A549 (cell line): ENCODE results near the gene TAF10. TPM values are rescaled to one million over a fixed set of nuclear protein-coding genes. Genes with fewer than 3 reads are reported as not detected.

ENCODE experiments used
- ATAC-seq, 2 experiments: fragments of 200-7000 bp in 1 of 2; fragments of >200 bp in 1 of 2; cut with Nextera tagmentation in 1 of 2; cut with Tn5 transposase in 1 of 2; 3 replicates each; pipeline versions ENCODE4 v1.8.0 to v1.9.1; 2018 to 2020; ENCODE audit warnings: mild to moderate bottlenecking in 1 of 2, moderate library complexity in 1 of 2
- CTCF ChIA-PET: fragments of 300-600 bp; sonication (Branson Sonifier 250); formaldehyde crosslinking; extraction: SDS; loops from one replicate; lab custom pipeline; 2021; ENCODE audit warnings: antibody characterized with exemption, inconsistent platforms; lab: Yijun Ruan, JAX
- POLR2A ChIA-PET: fragments of 350-600 bp; formaldehyde crosslinking; extraction: SDS; loops from one replicate; lab custom pipeline; 2021; ENCODE audit warnings: antibody characterized with exemption, inconsistent platforms; lab: Yijun Ruan, JAX
- DNase-seq, 2 experiments: peaks; one replicate each; pipeline versions ENCODE4 v3.0.0 to v3.0.0-alpha.2; 2011 to 2016; ENCODE audit warnings: low read depth in 1 of 2, low spot score in 1 of 2
- FAIRE-seq: peaks from 2 replicates; lab custom pipeline; 2011; peaks lifted over from hg19 to GRCh38; lab: Jason Lieb, UNC
- H3K27ac ChIP-seq, 2 experiments: fragments of >200 bp; sonication (Bioruptor Twin); formaldehyde crosslinking; 3 replicates each; pipeline ENCODE4 v1.5.1; 2016 to 2017
- H3K4me1 ChIP-seq: fragments of >200 bp; sonication (Bioruptor Twin); formaldehyde crosslinking; 3 replicates; pipeline ENCODE4 v1.6.1; 2016
- H3K4me2 ChIP-seq: fragments of >200 bp; sonication (Bioruptor Twin); formaldehyde crosslinking; 3 replicates; pipeline ENCODE4 v1.6.1; 2016
- H3K4me3 ChIP-seq: fragments of >200 bp; sonication (Bioruptor Twin); formaldehyde crosslinking; 3 replicates; pipeline ENCODE4 v1.5.1; 2016
- H3K9me3 ChIP-seq: fragments of >200 bp; sonication (Bioruptor Twin); formaldehyde crosslinking; 3 replicates; pipeline ENCODE4 v1.6.1; 2016
- E2F6 ChIP-seq: IDR thresholded peaks from 2 replicates; pipeline ENCODE4 v1.6.1; 2012; ENCODE audit warnings: low read depth, borderline replicate concordance
- EHF ChIP-seq: fragments of 250-450 bp; sonication (Bioruptor Pico); IDR thresholded peaks from 2 replicates; pipeline ENCODE4 v1.5.0; 2020; ENCODE audit warnings: mild to moderate bottlenecking
- EHMT2 ChIP-seq: fragments of 200-600 bp; sonication (generic); IDR thresholded peaks from 2 replicates; pipeline ENCODE4 v1.6.1; 2016; ENCODE audit warnings: antibody characterized with exemption, low read depth, mild to moderate bottlenecking, moderate library complexity
- ESRRA ChIP-seq: fragments of 150-350 bp; IDR thresholded peaks from 2 replicates; pipeline ENCODE4 v1.6.1; 2014; ENCODE audit warnings: mild to moderate bottlenecking, low read length, borderline replicate concordance
- FOSB ChIP-seq: fragments of 250-450 bp; sonication (Bioruptor Pico); IDR thresholded peaks from 2 replicates; pipeline ENCODE4 v1.5.0; 2020; ENCODE audit warnings: mild to moderate bottlenecking, moderate library complexity
- GATA3 ChIP-seq: IDR thresholded peaks from 2 replicates; pipeline ENCODE4 v1.6.1; 2012; ENCODE audit warnings: borderline replicate concordance
- HDAC2 ChIP-seq: fragments of 200-600 bp; sonication (generic); IDR thresholded peaks from 2 replicates; pipeline ENCODE4 v1.6.1; 2016
- HOXB13 ChIP-seq: fragments of 250-450 bp; sonication (Bioruptor Pico); IDR thresholded peaks from 2 replicates; pipeline ENCODE4 v1.5.0; 2020; ENCODE audit warnings: low read depth, mild to moderate bottlenecking, moderate library complexity
- KDM5A ChIP-seq: fragments of 200-600 bp; sonication (generic); IDR thresholded peaks from 2 replicates; pipeline ENCODE4 v1.6.1; 2016; ENCODE audit warnings: antibody characterized with exemption, mild to moderate bottlenecking
- MAZ ChIP-seq: fragments of 150-350 bp; IDR thresholded peaks from 2 replicates; pipeline ENCODE4 v1.6.1; 2014; ENCODE audit warnings: antibody characterized with exemption, low read depth, low read length, borderline replicate concordance
- MYC ChIP-seq: IDR thresholded peaks from 2 replicates; pipeline ENCODE4 v1.6.1; 2012; ENCODE audit warnings: mild to moderate bottlenecking, inconsistent platforms, low read length, improper control_type of control experiment, borderline replicate concordance
- POLR2AphosphoS2 ChIP-seq: conservative IDR thresholded peaks from 2 replicates; pipeline ENCODE4 v1.6.1; 2012; ENCODE audit warnings: low read length, improper control_type of control experiment, inconsistent platforms
- RCOR1 ChIP-seq: fragments of 150-350 bp; IDR thresholded peaks from 2 replicates; pipeline ENCODE4 v1.6.1; 2014; ENCODE audit warnings: antibody characterized with exemption, low read length, low read depth
- RFX5 ChIP-seq: fragments of 450-650 bp; IDR thresholded peaks from 2 replicates; pipeline ENCODE4 v1.7.1; 2014; ENCODE audit warnings: antibody characterized with exemption, mild to moderate bottlenecking, moderate library complexity
- SMC3 ChIP-seq: fragments of >200 bp; sonication (Bioruptor Twin); formaldehyde crosslinking; IDR thresholded peaks from 3 replicates; pipeline ENCODE4 v1.6.1; 2018; ENCODE audit warnings: inconsistent platforms
- TFCP2L1 ChIP-seq: fragments of 250-450 bp; sonication (Bioruptor Pico); IDR thresholded peaks from 2 replicates; pipeline ENCODE4 v1.5.0; 2021; ENCODE audit warnings: mild to moderate bottlenecking
- TP53 ChIP-seq: fragments of 250-450 bp; sonication (Bioruptor Pico); IDR thresholded peaks from 2 replicates; pipeline ENCODE4 v1.5.0; 2021; ENCODE audit warnings: mild to moderate bottlenecking, moderate library complexity
- ZC3H11A ChIP-seq: fragments of 450-650 bp; IDR thresholded peaks from 2 replicates; pipeline ENCODE4 v1.6.1; 2014; ENCODE audit warnings: antibody characterized with exemption, mild to moderate bottlenecking
- ZFP36 ChIP-seq: fragments of 450-650 bp; IDR thresholded peaks from 2 replicates; pipeline ENCODE4 v1.6.1; 2014; ENCODE audit warnings: borderline replicate concordance; ENCODE audit not compliant: partially characterized antibody
- ZNF302 ChIP-seq: fragments of 250-450 bp; sonication (Bioruptor Pico); IDR thresholded peaks from 2 replicates; pipeline ENCODE4 v1.9.0; 2021; ENCODE audit warnings: inconsistent platforms, mild to moderate bottlenecking, moderate library complexity
- ZSCAN20 ChIP-seq: fragments of 250-450 bp; sonication (Bioruptor Pico); IDR thresholded peaks from 2 replicates; pipeline ENCODE4 v1.8.0; 2022; ENCODE audit warnings: mild to moderate bottlenecking, moderate library complexity
- WGBS: methylation state at CpG from one replicate; pipeline ENCODE4 v1.1.6; 2017; ENCODE audit errors: missing lambda C conversion rate; 5-methylcytosine and 5-hydroxymethylcytosine counted together
- polyA plus RNA-seq, 4 experiments: library from polyadenylated mRNA; depleted of rRNA in 3 of 4; stranded (reverse); fragments of >200 nt; fragmentation: RNase III in 1 of 4; extraction: RNeasy Plus Mini Kit Qiagen cat#74134 plus additional on column Dnase treatment in 1 of 4; gene quantifications; 2 replicates in 3 of 4; 3 replicates in 1 of 4; pipeline ENCODE4 v1.2.3, GENCODE V29; 2011 to 2017
- TF ChIP-seq, protein P1 (sequence below): fragments of >200 bp; sonication (Bioruptor Twin); formaldehyde crosslinking; IDR thresholded peaks from 2 replicates; pipeline ENCODE4 v1.6.1; 2016
- TF ChIP-seq, protein P2 (sequence below): fragments of 250-450 bp; sonication (Bioruptor Pico); IDR thresholded peaks from 2 replicates; pipeline ENCODE4 v1.5.0; 2020; ENCODE audit warnings: low read depth, mild to moderate bottlenecking, moderate library complexity
- TF ChIP-seq, protein P3 (sequence below): IDR thresholded peaks from 2 replicates; pipeline ENCODE4 v1.6.1; 2012
- TF ChIP-seq, protein P4 (sequence below): IDR thresholded peaks from 2 replicates; pipeline ENCODE4 v1.6.1; 2012
- TF ChIP-seq, protein P5 (sequence below): fragments of 250-450 bp; sonication (Bioruptor Pico); IDR thresholded peaks from 2 replicates; pipeline ENCODE4 v1.5.0; 2021; ENCODE audit warnings: mild to moderate bottlenecking, moderate library complexity, borderline replicate concordance

TAF10 gene
- polyA plus RNA-seq, 2 of the 4 experiments (the other 2 are of a cell fraction) = 135 to 174 TPM

GRCh38 chr11:6606471-6607189, 5.4 kb downstream of the TAF10 start (continued):
- TF ChIP-seq EHF (CRISPR knock-in tag) (no peak), MAZ (no peak), ZFP36 (no peak), TFCP2L1 (CRISPR knock-in tag) (no peak), POLR2AphosphoS2 (0 out of 2 replicates have a peak, but pooled peaks have one; percentile 41), SMC3 (no peak), RFX5 (no peak), MYC (no peak), FOSB (no peak), EHMT2 (no peak), ZNF302 (CRISPR knock-in tag) (no peak), RCOR1 (no peak), TP53 (CRISPR knock-in tag) (no peak), E2F6 (no peak)
- TF ChIP-seq, protein P1, sequence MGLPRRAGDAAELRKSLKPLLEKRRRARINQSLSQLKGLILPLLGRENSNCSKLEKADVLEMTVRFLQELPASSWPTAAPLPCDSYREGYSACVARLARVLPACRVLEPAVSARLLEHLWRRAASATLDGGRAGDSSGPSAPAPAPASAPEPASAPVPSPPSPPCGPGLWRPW = no peak
- TF ChIP-seq, protein P2, sequence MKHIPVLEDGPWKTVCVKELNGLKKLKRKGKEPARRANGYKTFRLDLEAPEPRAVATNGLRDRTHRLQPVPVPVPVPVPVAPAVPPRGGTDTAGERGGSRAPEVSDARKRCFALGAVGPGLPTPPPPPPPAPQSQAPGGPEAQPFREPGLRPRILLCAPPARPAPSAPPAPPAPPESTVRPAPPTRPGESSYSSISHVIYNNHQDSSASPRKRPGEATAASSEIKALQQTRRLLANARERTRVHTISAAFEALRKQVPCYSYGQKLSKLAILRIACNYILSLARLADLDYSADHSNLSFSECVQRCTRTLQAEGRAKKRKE = no peak
- TF ChIP-seq, protein P3, sequence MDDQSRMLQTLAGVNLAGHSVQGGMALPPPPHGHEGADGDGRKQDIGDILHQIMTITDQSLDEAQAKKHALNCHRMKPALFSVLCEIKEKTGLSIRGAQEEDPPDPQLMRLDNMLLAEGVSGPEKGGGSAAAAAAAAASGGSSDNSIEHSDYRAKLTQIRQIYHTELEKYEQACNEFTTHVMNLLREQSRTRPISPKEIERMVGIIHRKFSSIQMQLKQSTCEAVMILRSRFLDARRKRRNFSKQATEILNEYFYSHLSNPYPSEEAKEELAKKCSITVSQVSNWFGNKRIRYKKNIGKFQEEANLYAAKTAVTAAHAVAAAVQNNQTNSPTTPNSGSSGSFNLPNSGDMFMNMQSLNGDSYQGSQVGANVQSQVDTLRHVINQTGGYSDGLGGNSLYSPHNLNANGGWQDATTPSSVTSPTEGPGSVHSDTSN = peak; percentile 65; the same call in 1 of the 2 replicates
- TF ChIP-seq, protein P4, sequence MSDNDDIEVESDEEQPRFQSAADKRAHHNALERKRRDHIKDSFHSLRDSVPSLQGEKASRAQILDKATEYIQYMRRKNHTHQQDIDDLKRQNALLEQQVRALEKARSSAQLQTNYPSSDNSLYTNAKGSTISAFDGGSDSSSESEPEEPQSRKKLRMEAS = no peak; the same call in 1 of the 2 replicates

GRCh38 chr11:6604790-6605189, 7.2 kb downstream of the TAF10 start:
- Histone ChIP-seq H3K4me3 (peak overlapping the region; percentile 79), H3K9me3 (no peaks in the 10 kb centered on the region), H3K4me2 (peak overlapping the region; percentile 97), H3K27ac (peak overlapping the region; percentile 90 to 98), H3K4me1 (peaks cover 39% of the 10 kb centered on the region)
- ChIA-PET CTCF (interaction anchor here (0.7 to 4.2 kb wide), 8 partner anchors 8 to 226 kb away, joined by 3 to 23 read pairs (median 4); partner anchors contain the start of genes MRPL17 and TPP1), POLR2A (interaction anchor here (1.1 to 2.4 kb wide), 3 partner anchors 13 to 124 kb away, joined by 4 to 13 read pairs (median 4); partner anchors contain the start of genes ARFIP2, MRPL17 and TIMM10B)
- DNase-seq (no peak), FAIRE-seq (no peak), ATAC-seq (no peak)
- TF ChIP-seq FOSB (no peak), KDM5A (no peak), HOXB13 (CRISPR knock-in tag) (no peak)
- 69% methylated on average over 3 of the region's 3 CpGs for WGBS

- ATAC-seq = peak; percentile 59
- peak overlapping the region; percentile 90 to 98 for H3K27ac ChIP-seq
- no peak for FAIRE-seq
- peaks cover 39% of the 10 kb centered on the region for H3K4me1 ChIP-seq
- DNase-seq = peak; percentile 37 to 47
- no peak for TF ChIP-seq RFX5
- TF ChIP-seq ZSCAN20 (CRISPR knock-in tag) = no peak
- no peak for TF ChIP-seq EHF (CRISPR knock-in tag)
- TF ChIP-seq, protein P5, sequence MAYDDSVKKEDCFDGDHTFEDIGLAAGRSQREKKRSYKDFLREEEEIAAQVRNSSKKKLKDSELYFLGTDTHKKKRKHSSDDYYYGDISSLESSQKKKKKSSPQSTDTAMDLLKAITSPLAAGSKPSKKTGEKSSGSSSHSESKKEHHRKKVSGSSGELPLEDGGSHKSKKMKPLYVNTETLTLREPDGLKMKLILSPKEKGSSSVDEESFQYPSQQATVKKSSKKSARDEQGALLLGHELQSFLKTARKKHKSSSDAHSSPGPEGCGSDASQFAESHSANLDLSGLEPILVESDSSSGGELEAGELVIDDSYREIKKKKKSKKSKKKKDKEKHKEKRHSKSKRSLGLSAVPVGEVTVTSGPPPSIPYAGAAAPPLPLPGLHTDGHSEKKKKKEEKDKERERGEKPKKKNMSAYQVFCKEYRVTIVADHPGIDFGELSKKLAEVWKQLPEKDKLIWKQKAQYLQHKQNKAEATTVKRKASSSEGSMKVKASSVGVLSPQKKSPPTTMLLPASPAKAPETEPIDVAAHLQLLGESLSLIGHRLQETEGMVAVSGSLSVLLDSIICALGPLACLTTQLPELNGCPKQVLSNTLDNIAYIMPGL (CRISPR knock-in tag) = no peak
- no peak for TF ChIP-seq GATA3
- no peak for TF ChIP-seq POLR2AphosphoS2
- TF ChIP-seq ZC3H11A = no peak
- TF ChIP-seq ESRRA = no peak
- TF ChIP-seq EHMT2 = no peak
- no peak for TF ChIP-seq TFCP2L1 (CRISPR knock-in tag)
- no peak for TF ChIP-seq HDAC2
- TF ChIP-seq, all 56 proteins: peak for 0
- 0% methylated on average over 11 of the region's 20 CpGs for WGBS
- Histone ChIP-seq H3K4me2 (peak overlapping the region; percentile 97), H3K4me3 (peak overlapping the region; percentile 79), H3K9me3 (no peaks in the 10 kb centered on the region)
- ChIA-PET CTCF (interaction anchor here (0.7 to 4.2 kb wide), 7 partner anchors 9 to 226 kb away, joined by 3 to 23 read pairs (median 5); partner anchors contain the start of genes MRPL17 and TPP1), POLR2A (interaction anchor here (1.1 to 2.4 kb wide), 4 partner anchors 9 to 123 kb away, joined by 4 to 13 read pairs (median 4); partner anchors contain the start of genes ARFIP2, MRPL17 and TIMM10B)
These were observed 7.9 kb downstream of the TAF10 start for GRCh38 chr11:6604081-6604626.
